ENCODE results near the gene GMPS. TPM values are rescaled to one million over a fixed set of nuclear protein-coding genes. Genes with fewer than 3 reads are reported as not detected.

GMPS gene
- total RNA-seq, 1 experiment from 2014 or later, result 185 TPM

DNA sequence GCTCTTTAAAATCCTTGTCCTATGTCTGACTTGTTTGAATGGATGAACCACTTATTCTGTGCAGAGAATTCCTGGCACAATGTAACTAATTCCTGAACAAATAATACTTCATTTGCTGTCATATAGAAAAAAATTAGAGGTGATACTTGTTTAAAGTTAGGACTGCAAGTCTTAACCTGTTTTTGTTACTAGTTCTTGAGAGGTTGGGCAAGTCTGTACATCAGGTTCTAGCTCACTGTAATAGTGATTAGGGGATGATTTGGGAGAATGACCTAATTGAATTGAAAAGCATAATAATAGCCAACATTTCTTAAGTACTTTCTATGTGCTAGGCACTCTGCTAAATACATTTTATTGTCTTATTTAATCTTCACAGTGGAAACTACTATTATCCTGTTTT, 49.3 kb downstream of the GMPS start:
- Histone ChIP-seq H3K36me3 (ENCODE audit: insufficient read depth, low read length, poor library complexity, severe bottlenecking) (peaks cover 86% of the 10 kb centered on the region), H3K9me3 (ENCODE audit: low read depth, low read length, poor library complexity, severe bottlenecking) (no peaks in the 10 kb centered on the region), H3K4me1 (ENCODE audit: insufficient read depth, low read length, poor library complexity, severe bottlenecking) (no peaks in the 10 kb centered on the region), H3K27me3 (replicated peaks; ENCODE audit: insufficient read depth, low read depth, low read length, poor library complexity) (no peaks in the 10 kb centered on the region), H3K4me3 (ENCODE audit: low read depth, low read length, poor library complexity, severe bottlenecking) (no peak overlapping the region), H3K27ac (ENCODE audit: low read depth, low read length, poor library complexity, severe bottlenecking) (no peak overlapping the region)
- CTCF ChIA-PET, result no interaction called here
- DNase-seq (ENCODE audit: low spot score), result no peak
- intact Hi-C loops (cut with micrococcal nuclease; ENCODE audit: unreplicated experiment), result no loop called here
- TF ChIP-seq, protein P1, sequence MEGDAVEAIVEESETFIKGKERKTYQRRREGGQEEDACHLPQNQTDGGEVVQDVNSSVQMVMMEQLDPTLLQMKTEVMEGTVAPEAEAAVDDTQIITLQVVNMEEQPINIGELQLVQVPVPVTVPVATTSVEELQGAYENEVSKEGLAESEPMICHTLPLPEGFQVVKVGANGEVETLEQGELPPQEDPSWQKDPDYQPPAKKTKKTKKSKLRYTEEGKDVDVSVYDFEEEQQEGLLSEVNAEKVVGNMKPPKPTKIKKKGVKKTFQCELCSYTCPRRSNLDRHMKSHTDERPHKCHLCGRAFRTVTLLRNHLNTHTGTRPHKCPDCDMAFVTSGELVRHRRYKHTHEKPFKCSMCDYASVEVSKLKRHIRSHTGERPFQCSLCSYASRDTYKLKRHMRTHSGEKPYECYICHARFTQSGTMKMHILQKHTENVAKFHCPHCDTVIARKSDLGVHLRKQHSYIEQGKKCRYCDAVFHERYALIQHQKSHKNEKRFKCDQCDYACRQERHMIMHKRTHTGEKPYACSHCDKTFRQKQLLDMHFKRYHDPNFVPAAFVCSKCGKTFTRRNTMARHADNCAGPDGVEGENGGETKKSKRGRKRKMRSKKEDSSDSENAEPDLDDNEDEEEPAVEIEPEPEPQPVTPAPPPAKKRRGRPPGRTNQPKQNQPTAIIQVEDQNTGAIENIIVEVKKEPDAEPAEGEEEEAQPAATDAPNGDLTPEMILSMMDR (conservative IDR thresholded peaks at IDR 0.05; ENCODE audit: low read depth, low read length), result no peak
- no peak for TF ChIP-seq EZH2 (IDR thresholded peaks at IDR 0.05; ENCODE audit: borderline replicate concordance, low read depth, low read length, poor library complexity, severe bottlenecking)
- POLR2A ChIA-PET (ENCODE audit: low non-redundant PET), result no interaction called here
- BruUV-seq (replicated peaks), result no TSS peak

DNA sequence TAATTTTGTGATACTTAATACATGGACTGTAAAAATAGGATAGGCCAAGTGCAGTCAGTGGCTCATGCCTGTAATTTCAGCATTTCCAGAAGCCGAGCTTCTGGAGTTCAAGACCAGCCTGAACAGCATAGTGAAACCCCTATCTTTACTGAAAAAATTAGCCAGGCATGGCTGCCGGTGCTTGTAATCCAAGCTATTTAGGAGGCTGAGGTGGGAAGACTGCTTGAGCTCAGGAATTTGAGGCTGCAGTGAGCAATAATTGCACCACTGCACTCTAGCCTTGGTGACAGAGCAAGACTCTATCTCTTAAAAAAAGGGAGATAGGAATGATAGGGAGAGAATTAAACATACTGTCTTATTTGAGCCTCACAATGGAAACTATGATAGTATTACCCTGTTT, 51.0 kb downstream of the GMPS start:
- intact Hi-C loops (cut with micrococcal nuclease; ENCODE audit: unreplicated experiment), result no loop called here
- no peaks in the 10 kb centered on the region for H3K4me1 ChIP-seq (ENCODE audit: insufficient read depth, low read length, poor library complexity, severe bottlenecking)
- BruUV-seq (replicated peaks), result no TSS peak
- TF ChIP-seq, protein P1 (conservative IDR thresholded peaks at IDR 0.05; ENCODE audit: low read depth, low read length), result no peak
- TF ChIP-seq EZH2 (IDR thresholded peaks at IDR 0.05; ENCODE audit: borderline replicate concordance, low read depth, low read length, poor library complexity, severe bottlenecking), result no peak
- POLR2A ChIA-PET (ENCODE audit: low non-redundant PET), result no interaction called here
- no peak overlapping the region for H3K4me3 ChIP-seq (ENCODE audit: low read depth, low read length, poor library complexity, severe bottlenecking)
- H3K36me3 ChIP-seq (ENCODE audit: insufficient read depth, low read length, poor library complexity, severe bottlenecking), result peaks cover 86% of the 10 kb centered on the region
- H3K27ac ChIP-seq (ENCODE audit: low read depth, low read length, poor library complexity, severe bottlenecking), result no peak overlapping the region
- no peaks in the 10 kb centered on the region for H3K27me3 ChIP-seq (replicated peaks; ENCODE audit: insufficient read depth, low read depth, low read length, poor library complexity)
- no peak for DNase-seq (ENCODE audit: low spot score)
- CTCF ChIA-PET, result no interaction called here
- H3K9me3 ChIP-seq (ENCODE audit: low read depth, low read length, poor library complexity, severe bottlenecking), result no peaks in the 10 kb centered on the region

DNA sequence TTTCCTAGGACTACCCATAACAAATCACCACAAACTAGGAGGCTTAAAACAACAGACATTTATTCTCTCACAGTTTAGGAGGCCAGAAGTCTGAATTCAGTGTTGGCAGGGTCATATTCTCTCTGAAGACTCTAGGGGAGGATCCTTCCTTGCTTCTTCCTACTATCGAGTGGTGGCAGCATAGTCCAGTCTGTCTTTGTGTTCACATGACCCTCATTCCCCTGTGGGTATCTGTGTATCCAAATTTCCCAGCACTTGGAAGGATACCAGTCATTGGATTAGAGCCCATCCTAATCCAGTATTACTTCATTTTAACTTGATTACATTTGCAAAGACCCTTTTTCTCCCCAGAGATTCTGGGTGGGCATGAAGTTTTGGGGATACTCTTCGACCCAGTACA, 63.8 kb downstream of the GMPS start:
- Histone ChIP-seq H3K36me3 (ENCODE audit: insufficient read depth, low read length, poor library complexity, severe bottlenecking) (peaks cover 67% of the 10 kb centered on the region), H3K4me1 (ENCODE audit: insufficient read depth, low read length, poor library complexity, severe bottlenecking) (no peaks in the 10 kb centered on the region)

More for the DNA sequence above, 63.8 kb downstream of the GMPS start:
- ChIA-PET POLR2A (ENCODE audit: low non-redundant PET) (no interaction called here), CTCF (no interaction called here)
- H3K9me3 ChIP-seq (ENCODE audit: low read depth, low read length, poor library complexity, severe bottlenecking), result no peaks in the 10 kb centered on the region
- no peak overlapping the region for H3K27ac ChIP-seq (ENCODE audit: low read depth, low read length, poor library complexity, severe bottlenecking)
- no TSS peak for BruUV-seq (replicated peaks)
- no peak for DNase-seq (ENCODE audit: low spot score)
- no peak overlapping the region for H3K4me3 ChIP-seq (ENCODE audit: low read depth, low read length, poor library complexity, severe bottlenecking)
- intact Hi-C loops (cut with micrococcal nuclease; ENCODE audit: unreplicated experiment), result no loop called here
- TF ChIP-seq, protein P1 (conservative IDR thresholded peaks at IDR 0.05; ENCODE audit: low read depth, low read length), result no peak
- no peak for TF ChIP-seq EZH2 (IDR thresholded peaks at IDR 0.05; ENCODE audit: borderline replicate concordance, low read depth, low read length, poor library complexity, severe bottlenecking)
- no peaks in the 10 kb centered on the region for H3K27me3 ChIP-seq (replicated peaks; ENCODE audit: insufficient read depth, low read depth, low read length, poor library complexity)
